ENCODE data around the gene SLC6A17.

- TF ChIP-seq GATA2 (IDR thresholded peaks at IDR 0.05; ENCODE audit: low read depth, low read length) = no peak
- TF ChIP-seq GATA3 (IDR thresholded peaks at IDR 0.05; ENCODE audit: low read depth, low read length) = no peak
These were observed 100.5 kb downstream of the SLC6A17 start for GRCh38 chr1:110250749-110251148.
